EH (cell line): Measurements from ENCODE around the gene SPPL3.
A peak's percentile ranks its signal among the peaks of the same experiment; 100 is the strongest.

Experiments
- DNase-seq: peaks from one replicate; pipeline ENCODE4 v3.0.0-alpha.2; 2015; ENCODE audit warnings: low read depth

The SPPL3 gene

DNA sequence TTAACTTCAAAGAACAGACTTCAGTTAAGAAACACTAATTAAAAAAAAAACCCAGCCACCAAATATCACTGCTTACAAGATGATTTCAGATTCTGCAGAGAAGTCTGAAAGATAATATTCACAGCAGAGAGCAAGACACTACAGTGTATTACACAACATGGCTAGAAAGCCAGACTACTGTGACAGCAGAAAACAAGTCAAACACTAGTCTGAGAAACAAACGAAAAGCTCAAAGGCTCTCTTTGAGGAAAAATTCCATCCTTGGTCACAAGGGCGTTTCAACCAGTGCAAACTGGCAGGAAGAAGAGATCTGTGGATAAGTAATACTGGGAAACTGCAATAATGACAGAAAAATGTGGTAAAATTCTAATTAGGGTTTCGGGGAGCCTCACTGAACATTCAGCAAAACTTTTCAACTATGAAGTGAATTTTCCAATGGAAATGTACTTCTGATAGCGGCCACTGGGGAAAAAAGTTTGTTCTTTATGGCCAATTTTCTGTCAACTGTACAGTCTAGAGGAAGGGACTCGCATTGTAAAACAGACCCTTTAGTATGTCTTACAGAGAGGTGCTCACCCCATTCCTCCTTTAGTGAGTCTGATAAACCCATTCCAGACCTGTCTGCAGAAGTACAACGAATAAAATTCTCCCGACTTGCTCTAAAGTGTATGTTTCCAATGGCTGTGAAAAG lies 128.2 kb downstream of the SPPL3 start:
- DNase-seq: no peak

GRCh38 chr12:120774169-120774916 lies 129.8 kb downstream of the SPPL3 start:
- DNase-seq: no peak

GRCh38 chr12:120771097-120771496 lies 133.1 kb downstream of the SPPL3 start:
- no peak for DNase-seq

- DNase-seq: no peak
Observed at GRCh38 chr12:120767071-120768024, 136.8 kb downstream of the SPPL3 start.

GRCh38 chr12:120766566-120766965 lies 137.6 kb downstream of the SPPL3 start:
- no peak for DNase-seq

- DNase-seq: no peak
Observed at GRCh38 chr12:120764816-120765215, 139.3 kb downstream of the SPPL3 start.

GRCh38 chr12:120763250-120763649 lies 140.9 kb downstream of the SPPL3 start:
- no peak for DNase-seq

- DNase-seq: no peak
Observed at GRCh38 chr12:120762086-120762485, 142.1 kb downstream of the SPPL3 start.

DNA sequence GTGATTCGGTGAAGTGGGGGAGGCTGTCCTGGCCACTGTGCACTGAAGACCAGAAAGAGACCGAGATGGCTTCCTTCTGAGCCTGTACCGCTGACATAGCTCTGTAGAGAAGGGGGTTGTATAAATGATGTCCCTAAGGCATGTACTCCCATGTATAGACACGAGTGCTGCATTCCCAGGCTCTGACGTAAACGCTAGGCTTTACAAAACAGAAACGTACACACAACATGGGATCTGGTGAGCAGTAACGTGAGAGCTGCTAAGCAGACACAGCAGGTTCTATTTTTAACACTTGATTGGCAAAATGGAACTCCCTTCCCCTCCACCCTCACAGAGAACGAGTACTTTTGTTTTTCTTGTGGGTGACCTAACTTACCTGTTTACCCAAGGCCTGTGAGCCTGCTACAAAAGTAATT lies 142.6 kb downstream of the SPPL3 start:
- DNase-seq: peak; percentile 74

DNA sequence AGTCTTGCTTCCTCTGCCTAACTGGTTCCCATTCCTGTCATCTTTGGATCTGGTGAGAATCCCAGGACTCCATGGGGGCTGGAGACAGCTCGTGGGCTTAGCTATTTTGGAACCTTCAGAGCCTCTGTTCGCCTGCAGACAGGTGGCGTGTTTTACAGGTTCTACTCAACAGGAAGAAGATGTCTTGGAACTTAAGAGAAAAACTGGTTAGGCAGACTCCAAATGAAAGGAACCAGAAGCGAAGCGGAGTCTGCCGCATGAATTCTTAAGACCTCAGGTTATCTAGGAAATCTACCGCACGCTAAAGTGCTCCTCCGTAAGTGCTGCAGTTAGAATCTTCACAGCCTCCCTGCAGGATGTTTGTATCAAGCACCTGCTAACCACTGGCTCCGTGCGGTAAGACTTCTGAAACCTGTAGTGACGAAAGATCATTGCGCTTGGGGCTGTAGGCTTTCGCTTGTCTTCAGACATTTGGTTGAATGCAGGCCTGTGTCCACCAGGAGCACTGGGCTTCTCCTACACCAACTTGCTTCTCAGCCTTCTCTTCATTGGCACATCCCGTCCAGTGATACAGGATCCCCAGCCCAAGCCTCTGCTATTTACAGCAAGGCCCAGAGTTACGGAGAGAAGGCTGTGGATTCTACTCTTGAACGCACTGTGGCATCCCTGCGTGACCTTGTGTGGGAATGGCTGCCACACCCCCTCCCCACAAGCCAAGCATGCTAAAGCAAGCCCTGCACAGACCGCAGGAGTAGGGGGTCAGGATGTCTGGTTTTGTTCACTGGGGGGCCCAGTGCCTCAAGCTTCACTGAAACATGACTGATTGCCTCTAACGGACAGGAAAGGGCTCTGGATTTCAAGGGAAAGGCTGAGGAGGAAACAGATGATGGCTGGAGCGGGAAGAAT lies 143.6 kb downstream of the SPPL3 start:
- DNase-seq: no peak

GRCh38 chr12:120759591-120760348 lies 144.4 kb downstream of the SPPL3 start:
- no peak for DNase-seq

- no peak for DNase-seq
Observed at GRCh38 chr12:120758798-120759590, 145.2 kb downstream of the SPPL3 start.

- no peak for DNase-seq
Observed at GRCh38 chr12:120757949-120758348, 146.2 kb downstream of the SPPL3 start.

DNA sequence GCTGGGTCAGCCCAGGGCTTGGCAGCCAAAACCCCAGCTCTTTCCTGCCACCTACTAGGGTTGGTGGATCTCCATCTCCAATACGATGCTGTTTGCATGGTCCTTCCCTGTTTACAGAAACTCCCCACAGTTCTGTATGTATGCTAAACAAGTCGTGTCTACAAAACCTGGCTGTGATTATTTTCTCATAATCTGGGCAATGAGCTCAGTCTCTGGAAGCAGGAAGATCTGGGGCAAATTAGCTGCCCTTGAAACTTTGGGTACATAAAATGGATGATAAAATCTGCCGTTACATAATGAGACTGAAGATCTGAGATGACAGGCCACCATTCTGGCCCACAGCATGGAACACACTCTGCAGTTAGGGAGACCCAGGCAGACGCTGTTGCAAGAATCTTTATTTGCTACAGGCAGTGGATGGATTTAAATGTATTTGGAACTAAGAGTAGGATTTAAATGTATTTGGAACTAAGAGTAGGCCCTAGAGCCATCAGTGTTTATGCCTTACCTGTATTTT lies 146.9 kb downstream of the SPPL3 start:
- DNase-seq: no peak

DNA sequence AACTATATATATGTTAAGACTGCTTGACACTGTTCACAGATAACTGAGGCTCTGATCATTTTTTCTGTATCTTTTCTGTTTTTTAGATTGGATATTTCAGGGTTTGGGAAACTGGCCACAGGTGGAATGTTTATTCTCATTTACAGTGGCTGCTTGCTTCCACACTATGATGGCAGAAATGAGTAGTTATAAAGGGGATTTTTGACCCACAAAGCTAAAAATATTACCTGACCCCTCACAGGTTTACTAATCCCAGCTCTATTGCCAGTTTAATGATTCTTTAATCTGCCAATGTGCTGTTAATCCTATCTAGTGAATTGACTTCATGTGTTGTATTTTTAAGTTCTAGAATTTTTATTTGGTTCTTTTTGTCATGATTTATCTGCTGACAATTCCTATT lies 148.9 kb downstream of the SPPL3 start:
- no peak for DNase-seq

DNA sequence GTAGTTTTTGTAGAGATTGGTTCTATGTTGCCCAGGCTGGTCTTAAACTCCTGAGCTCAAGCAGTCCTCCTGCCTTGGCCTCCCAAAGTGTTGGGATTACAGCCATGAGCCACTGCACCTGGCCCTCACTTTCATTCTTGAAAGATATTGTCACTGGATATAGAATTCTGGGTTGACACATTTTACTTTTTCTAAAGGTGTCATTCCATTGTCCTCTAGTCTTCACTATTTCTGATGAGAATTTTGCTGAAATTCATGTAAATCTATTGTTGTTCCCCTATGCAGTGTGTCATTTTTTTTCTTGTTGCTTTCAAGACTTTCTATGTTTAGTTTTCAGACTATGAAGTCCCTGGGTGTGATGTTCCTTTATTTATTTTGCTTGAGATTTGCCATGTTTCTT lies 149.4 kb downstream of the SPPL3 start:
- no peak for DNase-seq

- no peak for DNase-seq
Observed at GRCh38 chr12:120751389-120751788, 152.8 kb downstream of the SPPL3 start.

- DNase-seq: no peak
Observed at GRCh38 chr12:120750806-120751205, 153.4 kb downstream of the SPPL3 start.

DNA sequence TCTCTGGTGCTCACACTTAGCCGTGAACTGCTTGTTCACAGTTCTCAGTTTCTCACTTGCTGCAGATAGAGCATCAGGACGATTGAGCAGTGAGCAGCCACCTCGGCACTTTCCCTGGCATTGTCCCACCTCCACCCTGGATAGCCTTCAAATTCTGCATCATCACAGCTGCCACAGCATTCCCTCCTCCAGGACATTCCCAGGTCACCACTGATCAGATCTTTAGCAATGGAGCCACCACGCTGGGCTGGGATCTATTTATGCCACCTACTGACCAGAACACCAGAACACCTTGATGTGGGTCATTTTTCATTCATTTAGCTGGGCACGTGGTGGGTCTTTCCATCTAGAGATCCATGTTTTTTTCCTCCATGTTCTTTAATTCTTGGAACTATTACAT lies 154.9 kb downstream of the SPPL3 start:
- no peak for DNase-seq

GRCh38 chr12:120748242-120748641 lies 155.9 kb downstream of the SPPL3 start:
- DNase-seq: no peak
